ENCODE measurements around the gene TRIM56. TPM values are rescaled to one million over a fixed set of nuclear protein-coding genes. Genes with fewer than 3 reads are reported as not detected.
"Not testable (repeated sequence)": the region's sequence is repeated elsewhere in the genome, so short reads cannot be mapped to it uniquely, and the experiment has no call there.

The TRIM56 gene
- total RNA-seq, 5 donors from 2014 or later (not counting 1 experiment from before 2014, with no cell fraction given) = 47.2 to 80.9 (median 77.4) TPM

DNA sequence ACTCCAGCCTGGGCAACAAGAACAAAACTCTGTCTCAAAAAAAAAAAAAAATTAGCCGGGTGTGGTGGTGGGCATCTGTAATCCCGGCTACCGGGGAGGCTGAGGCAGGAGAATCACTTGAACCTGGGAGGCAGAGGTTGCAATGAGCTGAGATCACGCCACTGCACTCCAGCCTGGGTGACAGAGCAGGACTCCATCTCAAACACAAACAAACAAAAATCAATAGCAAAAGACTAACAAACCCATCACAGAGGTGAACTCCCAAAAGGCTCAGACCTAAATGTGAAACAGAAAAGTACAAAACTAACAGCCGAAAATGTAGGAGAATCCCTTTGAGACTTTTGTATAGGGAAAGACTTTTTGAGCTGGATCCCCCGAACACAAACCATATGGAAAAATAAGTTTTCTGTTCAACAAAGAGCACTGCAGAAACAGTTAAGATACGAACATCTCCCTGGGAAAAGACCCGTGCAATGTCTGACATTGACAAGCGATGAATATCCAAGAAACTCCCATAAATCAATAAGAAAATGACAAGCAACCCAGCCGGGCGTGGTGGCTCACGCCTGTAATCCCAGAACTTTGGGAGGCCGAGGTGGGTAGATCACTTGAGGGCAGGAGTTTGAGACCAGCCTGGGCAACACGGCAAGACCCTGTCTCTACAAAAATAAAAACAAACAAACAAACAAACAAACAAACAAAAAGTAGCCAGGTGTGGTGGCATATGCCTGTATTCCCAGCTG lies 13.7 kb upstream of the TRIM56 start:
- H3K36me3 Mint-ChIP-seq; CTCF ChIA-PET; DNase-seq; H3K27ac ChIP-seq (ENCODE audit: low read length); H3K27ac Mint-ChIP-seq; H3K4me3 ChIP-seq (ENCODE audit: control insufficient read depth in 1 of 2, extremely low read depth in 1 of 2, low read length in 1 of 2); H3K36me3 ChIP-seq (ENCODE audit: control insufficient read depth in 2 of 2, extremely low read depth in 1 of 2, insufficient read depth in 1 of 2, low read length in 1 of 2); H3K4me1 Mint-ChIP-seq; ATAC-seq (replicated peaks in 1 of 4); POLR2A ChIA-PET; H3K4me1 ChIP-seq (ENCODE audit: control insufficient read depth in 1 of 2, extremely low read depth in 1 of 2, insufficient read depth in 2 of 2, low read length in 2 of 2); H3K9me3 ChIP-seq; H3K9me3 Mint-ChIP-seq; H3K4me3 Mint-ChIP-seq: not testable (repeated sequence)
- WGBS (ENCODE audit: insufficient coverage) = 100% methylated on average over 1 of the region's 14 CpGs
- H3K27me3 Mint-ChIP-seq = peaks cover 13 to 19% of the 10 kb centered on the region in 2 donors
- H3K27me3 ChIP-seq (replicated peaks in 1 of 2; ENCODE audit: control insufficient read depth in 2 of 2, extremely low read depth in 1 of 2, insufficient read depth in 2 of 2, low read length in 1 of 2) = peaks cover 0 to 30% of the 10 kb centered on the region in 2 experiments

DNA sequence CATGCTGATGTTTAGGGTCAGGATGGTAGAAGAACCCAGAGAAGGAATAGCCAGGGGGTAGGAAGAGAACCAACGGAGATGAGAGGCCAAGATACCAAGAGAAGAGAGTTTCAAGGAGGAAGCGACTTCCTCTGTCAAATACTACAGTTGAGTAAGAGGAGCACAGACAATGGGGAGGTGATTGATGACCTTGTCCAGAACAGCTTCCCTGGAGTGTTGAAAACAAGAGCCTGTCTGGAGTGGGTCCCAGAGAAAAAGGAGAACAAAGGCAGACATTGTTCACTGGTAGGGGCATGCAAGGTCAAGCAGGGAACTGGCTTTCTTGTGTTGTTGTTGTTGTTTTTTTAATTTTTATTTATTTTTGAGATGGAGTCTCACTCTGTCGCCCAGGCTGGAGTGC lies 9.6 kb upstream of the TRIM56 start:
- Mint-ChIP-seq H3K27ac (peak overlapping the region in 1 of 2 donors; percentile 69), H3K4me1 (peaks cover 0 to 5% (median 1%) of the 10 kb centered on the region in 3 donors), H3K4me3 (no peak overlapping the region), H3K9me3 (no peaks in the 10 kb centered on the region), H3K27me3 (peaks cover 6 to 11% of the 10 kb centered on the region in 2 donors), H3K36me3 (no peaks in the 10 kb centered on the region)
- H3K27ac ChIP-seq (ENCODE audit: low read length) = no peak overlapping the region
- WGBS (ENCODE audit: insufficient coverage) = 85% methylated on average over 2 of the region's 3 CpGs
- peaks cover 2 to 7% of the 10 kb centered on the region in 2 experiments for H3K4me1 ChIP-seq (ENCODE audit: control insufficient read depth in 1 of 2, extremely low read depth in 1 of 2, insufficient read depth in 2 of 2, low read length in 2 of 2)
- no peak overlapping the region for H3K4me3 ChIP-seq (ENCODE audit: control insufficient read depth in 1 of 2, extremely low read depth in 1 of 2, low read length in 1 of 2)
- peaks cover 0 to 14% of the 10 kb centered on the region in 2 experiments for H3K27me3 ChIP-seq (replicated peaks in 1 of 2; ENCODE audit: control insufficient read depth in 2 of 2, extremely low read depth in 1 of 2, insufficient read depth in 2 of 2, low read length in 1 of 2)
- DNase-seq (no peak), ATAC-seq (replicated peaks in 1 of 4) (no peak)
- ChIA-PET CTCF (no interaction called here), POLR2A (no interaction called here)
- no peaks in the 10 kb centered on the region for H3K9me3 ChIP-seq
- no peaks in the 10 kb centered on the region for H3K36me3 ChIP-seq (ENCODE audit: control insufficient read depth in 2 of 2, extremely low read depth in 1 of 2, insufficient read depth in 1 of 2, low read length in 1 of 2)

DNA sequence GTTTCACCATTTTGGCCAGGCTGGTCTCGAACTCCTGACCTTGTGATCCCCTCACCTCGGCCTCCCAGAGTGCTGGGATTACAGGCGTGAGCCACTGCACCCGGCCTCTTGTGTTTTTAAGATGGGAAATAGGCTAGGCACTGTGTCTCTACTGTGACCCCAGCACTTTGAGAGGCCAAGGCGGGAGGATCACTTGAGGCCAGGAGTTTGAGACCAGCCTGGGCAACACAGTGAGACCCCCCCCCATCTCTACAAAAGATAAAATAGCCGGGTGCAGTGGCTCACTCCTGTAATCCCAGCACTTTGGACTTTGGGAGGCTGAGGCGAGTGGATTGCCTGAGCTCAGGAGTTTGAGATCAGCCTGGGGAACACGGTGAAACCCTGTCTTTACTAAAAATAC lies 9.1 kb upstream of the TRIM56 start:
- H3K36me3 ChIP-seq (ENCODE audit: control insufficient read depth in 2 of 2, extremely low read depth in 1 of 2, insufficient read depth in 1 of 2, low read length in 1 of 2); DNase-seq; ATAC-seq (replicated peaks in 1 of 4); H3K4me3 Mint-ChIP-seq; H3K4me3 ChIP-seq (ENCODE audit: control insufficient read depth in 1 of 2, extremely low read depth in 1 of 2, low read length in 1 of 2); H3K4me1 Mint-ChIP-seq; H3K9me3 Mint-ChIP-seq; H3K27ac ChIP-seq (ENCODE audit: low read length); H3K9me3 ChIP-seq; H3K27ac Mint-ChIP-seq; POLR2A ChIA-PET; H3K4me1 ChIP-seq (ENCODE audit: control insufficient read depth in 1 of 2, extremely low read depth in 1 of 2, insufficient read depth in 2 of 2, low read length in 2 of 2); H3K36me3 Mint-ChIP-seq: not testable (repeated sequence)
- H3K27me3 Mint-ChIP-seq = peaks cover 6 to 11% of the 10 kb centered on the region in 2 donors
- WGBS (ENCODE audit: insufficient coverage) = 83% methylated on average over 1 of the region's 8 CpGs
- CTCF ChIA-PET = interaction anchor here (0.5 to 0.7 kb wide), 2 partner anchors 9 to 37 kb away, joined by 3 to 4 read pairs; partner anchors contain the start of gene TRIM56 (in 1 of the 2)
- H3K27me3 ChIP-seq (replicated peaks in 1 of 2; ENCODE audit: control insufficient read depth in 2 of 2, extremely low read depth in 1 of 2, insufficient read depth in 2 of 2, low read length in 1 of 2) = peaks cover 0 to 14% of the 10 kb centered on the region in 2 experiments

DNA sequence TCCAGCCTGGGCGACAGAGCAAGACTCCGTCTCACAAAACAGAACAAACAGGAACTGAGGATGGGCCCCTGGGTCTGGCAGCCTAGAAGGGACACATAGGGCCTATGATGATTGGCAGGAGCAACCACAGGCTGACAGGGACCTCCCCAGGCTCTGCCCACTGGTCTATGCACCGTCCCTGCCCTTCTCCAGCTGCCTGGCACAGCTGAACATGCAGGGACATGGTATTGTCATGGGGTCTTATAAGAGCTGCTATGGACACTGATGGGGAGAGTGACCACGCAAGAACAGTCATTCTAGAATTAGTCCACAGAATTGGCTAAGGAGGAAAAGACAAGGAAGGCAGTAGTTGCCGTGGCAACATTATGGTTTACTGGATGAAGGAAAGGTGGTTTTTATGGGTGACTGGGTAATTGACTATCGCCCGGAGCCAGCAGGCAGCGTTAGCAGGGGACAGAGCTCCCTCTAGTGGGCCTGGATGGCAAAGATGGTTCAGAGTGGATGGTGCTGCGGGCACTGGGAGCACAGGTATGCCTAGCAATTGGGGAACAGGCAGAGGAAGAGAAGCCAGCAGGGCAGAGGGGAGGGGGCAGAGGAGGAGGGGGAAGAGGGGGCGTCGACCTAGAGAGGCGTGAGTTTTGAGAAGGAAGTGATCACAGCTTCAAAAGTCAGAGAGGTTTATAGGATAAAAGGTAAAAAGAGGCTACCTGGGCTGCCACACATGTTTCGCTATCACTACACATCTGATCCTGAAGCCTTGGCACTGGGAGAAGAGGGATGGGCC lies 7.8 kb upstream of the TRIM56 start:
- Histone ChIP-seq H3K27ac (ENCODE audit: low read length) (no peak overlapping the region), H3K9me3 (no peaks in the 10 kb centered on the region), H3K27me3 (replicated peaks in 1 of 2; ENCODE audit: control insufficient read depth in 2 of 2, extremely low read depth in 1 of 2, insufficient read depth in 2 of 2, low read length in 1 of 2) (peaks cover 0 to 12% of the 10 kb centered on the region in 2 experiments), H3K36me3 (ENCODE audit: control insufficient read depth in 2 of 2, extremely low read depth in 1 of 2, insufficient read depth in 1 of 2, low read length in 1 of 2) (no peaks in the 10 kb centered on the region), H3K4me3 (ENCODE audit: control insufficient read depth in 1 of 2, extremely low read depth in 1 of 2, low read length in 1 of 2) (no peak overlapping the region), H3K4me1 (ENCODE audit: control insufficient read depth in 1 of 2, extremely low read depth in 1 of 2, insufficient read depth in 2 of 2, low read length in 2 of 2) (peaks cover 2 to 7% of the 10 kb centered on the region in 2 experiments)
- DNase-seq (peak; percentile 62 to 88 (median 76)), ATAC-seq (replicated peaks in 1 of 4) (peak; percentile 98 to 99 (median 98))
- Mint-ChIP-seq H3K9me3 (no peaks in the 10 kb centered on the region), H3K27ac (no peak overlapping the region), H3K4me3 (no peak overlapping the region), H3K36me3 (no peaks in the 10 kb centered on the region), H3K27me3 (peaks cover 1 to 6% of the 10 kb centered on the region in 2 donors), H3K4me1 (peaks cover 0 to 5% (median 1%) of the 10 kb centered on the region in 3 donors)
- 22% methylated on average over 10 of the region's 13 CpGs for WGBS (ENCODE audit: insufficient coverage)
- ChIA-PET POLR2A (no interaction called here), CTCF (interaction anchor here (0.5 to 1.0 kb wide), 14 partner anchors 19 to 1922 kb away, joined by 3 to 8 read pairs (median 4); partner anchors contain the start of genes POP7 (in 1 of the 2) and SRRT (in 1 of the 2))

DNA sequence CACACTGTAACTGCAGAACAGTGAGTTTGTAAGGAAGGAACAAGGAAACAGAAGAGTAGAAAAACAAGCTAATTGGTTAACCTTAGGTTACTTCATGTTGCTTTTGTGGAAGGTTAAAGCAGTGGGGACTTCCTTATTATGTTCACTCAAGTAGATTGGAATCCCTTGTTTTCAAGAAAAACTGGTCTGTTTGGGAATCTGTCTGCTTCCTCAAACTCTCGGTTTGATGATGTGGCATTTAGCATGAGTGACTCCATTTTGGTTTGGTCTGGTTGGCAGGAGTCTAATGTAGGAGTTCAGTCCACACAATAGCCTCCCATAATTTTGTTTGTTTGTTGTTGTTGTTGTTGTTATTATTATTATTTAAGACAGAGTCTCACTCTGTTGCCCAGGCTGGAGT lies 3.8 kb upstream of the TRIM56 start:
- H3K27me3 Mint-ChIP-seq = no peaks in the 10 kb centered on the region
- Histone ChIP-seq H3K4me1 (ENCODE audit: control insufficient read depth in 1 of 2, extremely low read depth in 1 of 2, insufficient read depth in 2 of 2, low read length in 2 of 2) (peaks cover 10 to 22% of the 10 kb centered on the region in 2 experiments), H3K9me3 (no peaks in the 10 kb centered on the region), H3K27ac (ENCODE audit: low read length) (no peak overlapping the region), H3K27me3 (replicated peaks in 1 of 2; ENCODE audit: control insufficient read depth in 2 of 2, extremely low read depth in 1 of 2, insufficient read depth in 2 of 2, low read length in 1 of 2) (peaks cover 0 to 11% of the 10 kb centered on the region in 2 experiments), H3K4me3 (ENCODE audit: control insufficient read depth in 1 of 2, extremely low read depth in 1 of 2, low read length in 1 of 2) (no peak overlapping the region), H3K36me3 (ENCODE audit: control insufficient read depth in 2 of 2, extremely low read depth in 1 of 2, insufficient read depth in 1 of 2, low read length in 1 of 2) (no peaks in the 10 kb centered on the region)
- no peaks in the 10 kb centered on the region for H3K9me3 Mint-ChIP-seq
- peaks cover 8 to 23% (median 16%) of the 10 kb centered on the region in 3 donors for H3K4me1 Mint-ChIP-seq
- no peaks in the 10 kb centered on the region for H3K36me3 Mint-ChIP-seq
- DNase-seq = no peak
- ChIA-PET POLR2A (interaction anchor here in 1 of 2 donors (0.7 kb wide), 1 partner anchor 204 kb away, joined by 3 read pairs; no protein-coding TSS in a partner anchor), CTCF (interaction anchor here in 1 of 2 donors (0.7 kb wide), 1 partner anchor 20 kb away, joined by 3 read pairs; no protein-coding TSS in a partner anchor)
- no peak overlapping the region for H3K4me3 Mint-ChIP-seq
- no peak for ATAC-seq (replicated peaks in 1 of 4)
- WGBS (ENCODE audit: insufficient coverage) = no CpG with 5 or more reads among the region's 1 CpG
- H3K27ac Mint-ChIP-seq = no peak overlapping the region

DNA sequence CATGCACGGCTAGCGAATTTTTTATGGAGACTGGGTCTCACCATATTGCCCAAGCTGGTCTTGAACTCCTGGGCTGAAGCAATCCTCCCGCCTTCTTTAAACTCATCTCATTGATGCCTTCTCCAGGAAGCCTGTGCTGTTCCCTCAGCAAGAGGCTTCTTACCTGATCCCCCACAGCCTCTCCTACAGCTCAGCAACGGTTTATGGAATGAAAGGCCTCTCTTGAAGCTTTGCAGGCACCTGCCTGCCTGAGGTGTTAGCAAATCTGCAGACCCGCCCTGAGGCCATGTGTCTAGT lies 468 bp upstream of the TRIM56 start:
- no peak for ATAC-seq (replicated peaks in 1 of 4)
- peak overlapping the region in 1 of 2 donors; percentile 98 for H3K4me3 ChIP-seq (ENCODE audit: control insufficient read depth in 1 of 2, extremely low read depth in 1 of 2, low read length in 1 of 2)
- POLR2A ChIA-PET = interaction anchor here in 1 of 2 donors (0.5 kb wide), 1 partner anchor 249 kb away, joined by 3 read pairs; no protein-coding TSS in a partner anchor
- Mint-ChIP-seq H3K9me3 (no peaks in the 10 kb centered on the region), H3K4me1 (peaks cover 8 to 42% (median 33%) of the 10 kb centered on the region in 3 donors), H3K27ac (peak overlapping the region; percentile 99), H3K27me3 (no peaks in the 10 kb centered on the region), H3K36me3 (peaks cover 4% of the 10 kb centered on the region), H3K4me3 (peak overlapping the region; percentile 95 to 98 (median 97))
- peaks cover 19 to 29% of the 10 kb centered on the region in 2 donors for H3K36me3 ChIP-seq (ENCODE audit: control insufficient read depth in 2 of 2, extremely low read depth in 1 of 2, insufficient read depth in 1 of 2, low read length in 1 of 2)
- peaks cover 11 to 49% of the 10 kb centered on the region in 2 experiments for H3K4me1 ChIP-seq (ENCODE audit: control insufficient read depth in 1 of 2, extremely low read depth in 1 of 2, insufficient read depth in 2 of 2, low read length in 2 of 2)
- WGBS (ENCODE audit: insufficient coverage) = 57% methylated on average over 5 of the region's 5 CpGs
- peak overlapping the region; percentile 87 for H3K27ac ChIP-seq (ENCODE audit: low read length)
- H3K27me3 ChIP-seq (replicated peaks in 1 of 2; ENCODE audit: control insufficient read depth in 2 of 2, extremely low read depth in 1 of 2, insufficient read depth in 2 of 2, low read length in 1 of 2) = no peaks in the 10 kb centered on the region
- CTCF ChIA-PET = interaction anchor here in 1 of 2 donors (0.5 to 0.9 kb wide), 3 partner anchors 8 to 603 kb away, joined by 3 to 4 read pairs (median 3); no protein-coding TSS in a partner anchor
- no peaks in the 10 kb centered on the region for H3K9me3 ChIP-seq
- DNase-seq = peak in 1 of 35 experiments; percentile 6
